Stimulated activated CD4-positive, alpha-beta T cell treated with anti-CD3 and anti-CD28 coated beads, Interleukin-4, amount 100 ng/mL, for 24 hours (primary cell): ENCODE results near the gene SURF1.

Experiments used
- DNase-seq: peaks from one replicate; pipeline ENCODE4 v3.0.0-alpha.2; 2020

Gene SURF1

GRCh38 chr9:133315997-133316396 is 40.3 kb downstream of the SURF1 start:
- DNase-seq, result no peak

DNA sequence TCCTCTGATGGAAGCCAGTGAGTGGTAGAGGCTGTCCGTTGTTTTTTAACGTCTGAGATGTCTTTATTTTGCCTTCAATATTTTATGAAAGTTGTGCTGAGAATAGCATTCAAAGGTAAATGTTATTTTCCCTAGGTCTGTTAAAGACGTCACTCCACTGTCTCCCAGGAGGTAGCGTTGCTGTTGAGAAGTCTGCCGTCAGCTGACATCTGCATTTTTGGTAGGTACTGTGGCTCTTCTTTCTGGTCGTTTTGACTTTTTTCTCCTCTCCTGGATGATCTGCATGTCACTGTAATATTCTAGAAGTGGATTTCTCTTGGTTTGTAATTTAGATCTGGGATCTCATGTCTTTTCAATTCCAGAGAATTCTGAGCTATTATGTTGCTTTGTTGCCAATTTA is 46.7 kb downstream of the SURF1 start:
- no peak for DNase-seq

DNA sequence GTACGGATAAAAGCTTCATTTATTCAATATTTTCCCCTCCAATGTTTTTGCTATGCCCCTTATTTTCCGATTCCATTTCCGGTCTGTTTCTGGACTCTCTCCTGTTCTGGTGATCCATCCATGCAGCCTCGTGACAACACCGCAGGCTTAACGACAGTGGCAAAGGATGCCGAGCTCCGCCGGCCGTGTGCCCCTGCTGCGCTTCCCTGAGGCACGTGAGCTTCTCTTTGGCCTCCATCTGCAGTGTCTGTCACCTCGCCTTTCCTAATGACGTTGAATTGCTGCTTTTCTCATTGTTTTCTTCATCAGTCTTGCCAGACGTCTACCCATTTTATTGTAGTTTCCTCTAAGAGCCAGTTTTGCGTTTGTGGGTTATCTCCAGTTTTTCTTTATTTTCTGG is 49.0 kb downstream of the SURF1 start:
- DNase-seq, result no peak

GRCh38 chr9:133306242-133307204 is 49.8 kb downstream of the SURF1 start:
- DNase-seq, result no peak

GRCh38 chr9:133305731-133306130 is 50.6 kb downstream of the SURF1 start:
- no peak for DNase-seq

- DNase-seq, result no peak
Measured at GRCh38 chr9:133304477-133305377, 51.6 kb downstream of the SURF1 start.

GRCh38 chr9:133304158-133304470 is 52.2 kb downstream of the SURF1 start:
- no peak for DNase-seq

DNA sequence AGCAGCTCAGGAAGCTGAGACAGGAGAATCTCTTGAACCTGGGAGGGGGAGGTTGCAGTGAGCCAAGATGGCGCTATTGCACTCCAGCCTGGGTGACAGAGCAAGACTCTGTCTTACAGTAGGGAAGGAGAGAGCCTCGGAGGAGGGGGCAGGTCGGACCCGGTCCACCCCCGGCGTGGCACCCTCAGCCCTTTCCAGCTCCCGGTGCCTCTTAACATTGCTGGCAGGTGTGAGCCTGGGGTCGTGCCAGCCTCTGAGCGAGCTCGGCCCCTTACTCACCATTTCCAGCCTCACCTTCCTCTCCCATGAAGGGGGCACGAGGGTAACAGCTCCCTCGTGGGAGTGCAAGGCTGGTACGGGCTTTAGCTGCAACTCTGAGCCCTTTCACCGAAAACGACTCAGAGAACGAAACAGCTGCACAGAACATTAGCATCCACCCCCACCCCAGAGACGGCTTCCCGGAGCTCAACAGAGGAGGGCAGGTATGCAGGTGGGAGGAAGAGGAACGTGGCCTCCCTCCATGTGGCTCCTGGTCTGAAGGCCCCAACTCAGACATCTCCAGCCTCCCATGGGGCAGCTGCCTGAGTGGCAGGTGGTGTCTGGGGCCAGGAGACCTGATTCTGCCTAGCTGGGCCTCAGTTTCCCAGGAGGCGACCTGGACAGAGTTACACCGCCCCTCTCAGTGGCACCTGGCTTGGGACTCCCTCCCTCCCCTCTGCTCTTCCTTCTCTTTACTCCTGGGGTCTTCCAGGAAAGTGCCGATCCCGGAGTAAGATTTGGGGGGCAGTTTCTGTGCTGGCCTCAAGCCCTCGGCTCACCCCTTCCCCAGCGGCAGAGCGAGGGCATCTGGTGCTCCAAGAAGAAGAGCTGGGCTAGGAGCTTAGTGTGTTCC is 52.8 kb downstream of the SURF1 start:
- no peak for DNase-seq
